Measurements from ENCODE around the gene KCNJ9.
"Not testable (repeated sequence)": the region's sequence is repeated elsewhere in the genome, so short reads cannot be mapped to it uniquely, and the experiment has no call there.

The KCNJ9 gene

DNA sequence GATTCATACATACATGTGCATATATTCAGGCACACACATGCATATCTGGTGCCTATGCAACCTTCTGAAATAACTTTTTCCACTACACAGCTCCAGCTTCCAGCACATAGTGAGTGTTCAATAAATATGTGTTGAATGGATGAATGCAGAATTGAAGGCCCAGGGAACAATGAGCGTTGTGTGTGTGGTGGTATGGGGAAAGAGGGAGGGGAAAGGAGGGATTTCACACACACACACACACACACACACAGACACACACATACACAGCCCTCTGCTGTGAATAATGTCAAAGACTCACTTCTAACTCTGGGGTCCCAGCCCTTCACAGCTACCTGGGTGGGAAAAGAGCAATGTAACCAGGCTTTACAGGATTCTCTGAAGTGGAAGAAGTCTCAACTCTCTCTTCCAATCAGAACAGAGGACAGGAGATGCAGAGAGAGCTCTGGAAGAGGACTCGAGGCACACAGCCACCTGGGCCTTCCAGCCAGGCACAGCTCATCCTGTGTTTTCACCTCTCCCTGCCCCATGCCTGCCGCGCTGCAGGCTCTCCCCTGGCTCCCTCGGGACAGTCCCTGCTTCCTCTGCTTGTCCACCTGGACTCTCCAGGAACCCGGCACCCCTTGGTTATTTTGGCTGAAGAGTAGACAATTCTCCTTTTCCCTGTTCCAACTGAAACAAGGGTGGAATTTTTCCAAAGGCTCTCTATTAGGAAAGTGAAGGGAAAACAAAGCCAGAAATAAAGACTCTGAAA lies 22.5 kb downstream of the KCNJ9 start:
- no peak for DNase-seq (ENCODE audit: low read depth in 2 of 2)

DNA sequence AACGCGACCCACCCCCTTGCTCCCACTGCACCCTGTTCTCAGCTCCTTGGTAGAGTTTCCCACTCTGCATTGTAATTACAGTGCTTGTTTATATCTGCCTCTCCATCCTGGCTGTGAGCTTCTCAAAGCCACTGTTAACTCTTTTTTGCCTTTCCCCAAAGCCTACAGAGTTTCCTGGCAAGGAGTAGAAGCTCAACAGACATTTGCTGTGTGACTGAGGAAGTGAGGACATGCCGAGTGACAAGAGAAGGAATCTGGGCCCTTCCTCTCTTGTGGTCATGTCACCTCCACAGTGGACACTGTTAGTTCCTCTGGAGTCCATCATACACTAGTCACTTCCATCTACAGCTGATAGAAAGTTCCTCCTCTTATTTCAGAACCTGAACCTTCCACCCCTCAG lies 23.1 kb downstream of the KCNJ9 start:
- no peak for DNase-seq (ENCODE audit: low read depth in 2 of 2)

DNA sequence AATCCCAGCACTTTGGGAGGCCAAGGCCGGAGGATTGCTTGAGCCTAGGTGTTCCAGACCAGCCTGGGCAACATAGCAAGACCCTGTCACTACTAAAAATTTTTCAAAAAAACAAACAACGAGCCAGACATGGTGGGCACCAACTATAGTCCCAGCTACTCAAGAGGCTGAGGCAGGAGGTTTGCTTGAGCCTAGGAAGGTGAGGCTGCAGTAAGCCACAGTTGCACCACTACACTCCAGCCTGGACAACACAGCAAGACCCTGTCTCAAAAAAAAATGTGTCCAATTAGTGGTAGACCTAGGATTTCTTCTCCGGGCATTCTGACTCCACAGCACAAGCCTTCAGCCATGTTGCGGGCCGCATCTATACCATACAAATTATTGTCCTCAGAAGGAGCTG lies 23.8 kb downstream of the KCNJ9 start:
- no peak for DNase-seq (ENCODE audit: low read depth in 2 of 2)

DNA sequence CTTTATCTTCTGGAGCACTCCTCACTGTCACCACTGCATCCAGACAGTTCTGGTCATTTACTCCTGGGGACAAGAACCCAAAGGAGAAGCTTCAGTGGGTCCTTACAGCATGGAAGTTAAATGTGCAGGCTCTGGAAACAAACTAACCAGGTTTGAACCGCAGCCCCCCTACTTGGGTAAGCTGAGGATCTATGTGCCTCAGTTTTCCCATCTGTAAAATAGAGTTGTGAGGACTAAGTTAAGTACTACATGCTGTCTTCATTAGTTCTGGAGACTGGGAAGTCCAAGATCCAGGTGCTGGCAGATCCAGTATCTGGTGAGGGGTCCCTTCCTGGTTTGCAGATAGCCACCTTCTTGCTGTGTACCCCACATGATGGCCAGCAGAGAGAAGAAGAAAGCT lies 26.2 kb downstream of the KCNJ9 start:
- DNase-seq (ENCODE audit: low read depth in 2 of 2), result no peak

DNA sequence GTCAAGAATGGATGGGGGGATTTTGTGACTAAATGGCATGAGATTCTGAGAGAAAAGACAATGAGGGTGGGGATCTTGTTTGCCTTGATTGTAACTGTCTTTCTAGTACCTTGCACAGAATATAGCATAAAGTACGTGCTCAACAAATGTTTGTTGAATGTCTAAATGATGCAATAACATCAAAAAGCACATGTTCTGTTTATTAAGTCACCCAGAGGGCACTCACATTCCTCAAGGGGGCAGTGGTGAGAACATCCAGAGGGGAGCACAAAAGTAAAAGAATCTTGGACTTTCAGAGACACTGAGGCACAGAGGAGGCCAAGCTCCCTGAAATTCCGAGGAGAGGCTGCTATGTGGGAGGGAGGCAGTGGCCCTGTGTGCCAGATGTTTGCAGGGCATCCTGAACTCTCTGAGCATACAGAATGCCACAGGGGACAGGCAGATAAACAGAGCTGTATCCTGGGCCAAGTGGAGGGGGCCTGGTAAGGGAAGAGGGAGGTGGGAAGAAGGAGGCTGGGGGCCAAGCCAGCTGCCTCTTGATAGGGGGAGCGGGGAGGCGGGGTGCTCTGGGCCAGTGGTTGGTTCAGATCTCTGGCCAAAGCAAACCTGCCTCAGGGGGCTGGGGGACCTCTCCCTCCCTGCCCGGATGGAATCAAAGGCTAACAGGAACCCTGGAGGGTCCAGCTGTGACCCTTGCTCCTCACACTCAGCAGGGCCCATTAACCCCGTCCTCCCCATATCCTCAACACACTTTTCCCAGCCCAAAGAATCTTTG lies 27.7 kb downstream of the KCNJ9 start:
- DNase-seq (ENCODE audit: low read depth in 2 of 2), result peak in 1 of 2 donors; percentile 27

DNA sequence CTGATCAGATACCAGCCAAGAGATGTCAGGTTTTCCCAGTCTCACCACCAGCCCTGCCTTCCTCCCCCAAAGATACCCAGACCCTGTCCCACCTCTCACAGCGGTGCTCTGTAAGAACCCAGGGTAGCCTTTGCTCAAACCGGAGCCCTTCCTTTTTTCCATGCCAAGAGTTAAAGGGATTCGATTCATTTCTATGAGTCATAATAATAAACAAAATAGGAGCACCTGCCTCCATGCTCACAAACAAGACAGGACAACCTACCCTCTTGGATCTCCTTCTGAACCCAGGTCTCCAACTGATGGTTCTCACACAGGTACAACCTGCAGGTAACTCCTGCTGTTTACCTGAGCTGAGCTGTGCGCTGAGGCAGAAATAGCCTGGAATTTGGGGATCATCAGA lies 28.3 kb downstream of the KCNJ9 start:
- DNase-seq (ENCODE audit: low read depth in 2 of 2), result no peak

DNA sequence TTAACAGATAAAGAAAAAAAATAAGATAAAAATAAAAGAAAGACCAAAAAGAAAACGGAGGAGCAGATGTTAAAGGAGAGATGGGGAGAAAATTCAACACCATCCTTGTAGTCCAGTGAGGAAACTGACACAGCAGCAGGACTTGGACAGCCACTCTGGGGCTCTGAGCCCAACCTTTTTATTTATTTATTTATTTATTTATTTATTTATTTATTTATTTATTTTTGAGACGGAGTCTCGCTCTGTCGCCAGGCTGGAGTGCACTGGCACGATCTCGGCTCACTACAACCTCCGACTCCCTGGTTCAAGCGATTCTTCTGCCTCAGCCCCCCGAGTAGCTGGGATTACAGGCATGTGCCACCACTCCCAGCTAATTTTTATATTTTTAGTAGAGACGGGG lies 30.1 kb downstream of the KCNJ9 start:
- not testable (repeated sequence) for DNase-seq (ENCODE audit: low read depth in 2 of 2)

DNA sequence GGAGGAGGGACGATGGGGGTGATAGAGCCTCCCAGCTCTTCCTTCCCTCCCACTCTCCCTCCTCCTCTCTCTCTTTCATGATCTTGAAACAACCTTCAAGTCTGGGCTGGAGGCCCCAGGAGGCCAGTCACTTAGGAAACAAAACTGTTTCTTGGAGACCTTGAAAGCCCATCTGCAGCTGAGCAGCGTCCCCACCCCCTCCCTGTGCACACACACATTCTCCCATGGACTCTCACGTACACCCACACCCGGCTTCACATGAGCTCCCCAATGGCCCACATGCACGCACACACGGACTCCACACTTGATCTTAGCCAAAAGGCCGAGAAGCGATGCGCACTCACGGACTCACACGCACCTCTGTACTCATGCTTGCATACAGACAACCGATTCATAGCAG lies 31.0 kb downstream of the KCNJ9 start:
- DNase-seq (ENCODE audit: low read depth in 2 of 2), result no peak

DNA sequence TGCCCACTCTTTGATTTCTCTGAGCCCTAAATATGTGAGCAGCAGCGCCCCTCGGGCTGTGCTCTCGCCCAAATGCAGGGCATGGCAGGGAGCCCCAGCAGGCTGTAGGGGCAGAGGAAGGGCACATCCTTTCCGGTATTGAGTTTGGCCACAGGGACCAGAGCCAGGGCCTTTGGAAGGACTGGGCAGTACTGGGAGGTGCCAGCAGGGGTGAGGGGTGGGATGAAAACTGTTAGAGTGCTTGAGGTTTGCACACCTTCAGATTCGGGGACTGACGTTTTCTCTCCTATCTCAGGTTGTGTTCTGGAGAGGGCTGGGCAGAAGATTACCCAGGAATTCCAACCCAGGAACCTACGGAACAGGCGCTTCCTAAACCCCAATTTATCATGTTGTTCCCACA lies 32.1 kb downstream of the KCNJ9 start:
- DNase-seq (ENCODE audit: low read depth in 2 of 2), result no peak

DNA sequence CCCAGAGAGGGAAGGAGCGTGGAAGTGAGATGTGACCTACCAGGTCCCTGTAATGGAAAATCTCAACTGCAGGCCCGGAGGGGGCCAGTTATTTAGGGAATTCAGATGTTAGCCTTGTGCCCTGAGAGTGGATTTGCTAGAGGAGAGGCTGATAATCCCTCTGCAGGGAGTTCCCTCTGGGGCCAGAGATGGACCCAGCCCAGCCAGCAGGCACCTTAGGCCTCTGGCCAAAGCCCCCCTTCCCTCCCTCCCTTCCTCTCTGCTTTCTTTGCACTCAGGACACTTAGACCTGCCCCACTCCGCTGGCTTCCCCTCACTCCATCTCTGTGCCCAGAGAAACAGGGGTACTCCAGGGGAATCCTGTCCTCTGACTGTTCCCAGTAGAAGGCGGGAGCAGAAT lies 32.7 kb downstream of the KCNJ9 start:
- DNase-seq (ENCODE audit: low read depth in 2 of 2), result no peak

DNA sequence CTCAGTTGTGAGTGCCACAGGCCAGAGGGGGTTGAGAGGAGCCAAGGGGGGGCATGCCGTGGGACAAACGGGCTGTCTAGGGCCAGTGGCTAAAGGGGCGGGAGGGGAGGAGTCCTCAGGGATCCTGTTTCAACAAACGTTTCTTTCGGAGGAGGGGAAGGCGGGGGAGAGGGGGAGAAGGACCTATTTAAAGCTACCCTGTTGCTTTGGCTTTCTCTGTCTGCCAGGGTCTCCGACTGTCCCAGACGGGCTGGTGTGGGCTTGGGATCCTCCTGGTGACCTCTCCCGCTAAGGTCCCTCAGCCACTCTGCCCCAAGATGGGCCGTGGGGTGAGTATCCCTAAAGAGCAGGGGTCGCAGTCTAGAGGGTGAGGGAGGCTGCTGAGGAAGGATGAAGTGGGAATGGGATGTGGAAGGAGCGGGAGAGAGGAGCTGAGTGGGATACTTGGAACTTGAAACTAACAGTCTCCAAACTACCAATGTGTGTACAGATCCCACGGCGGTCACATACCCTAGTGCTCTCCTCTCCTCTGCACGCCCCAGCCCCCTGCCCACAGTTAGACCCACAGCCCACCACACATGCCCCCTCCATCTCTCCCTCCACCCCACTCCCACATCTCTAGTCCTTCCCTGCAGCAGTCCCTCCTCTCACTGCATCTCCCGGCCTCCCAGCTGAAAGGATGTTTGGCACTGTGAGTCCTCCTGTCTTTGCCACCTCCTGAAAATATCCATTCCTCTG lies 34.4 kb downstream of the KCNJ9 start, which contains the start of gene ATP1A2:
Gene ATP1A2, plus strand, starts transcription at position 215 of the 738 bp plus-strand sequence. Its CDS starts 103 bp downstream, at position 318.
- DNase-seq (ENCODE audit: low read depth in 2 of 2), result no peak

DNA sequence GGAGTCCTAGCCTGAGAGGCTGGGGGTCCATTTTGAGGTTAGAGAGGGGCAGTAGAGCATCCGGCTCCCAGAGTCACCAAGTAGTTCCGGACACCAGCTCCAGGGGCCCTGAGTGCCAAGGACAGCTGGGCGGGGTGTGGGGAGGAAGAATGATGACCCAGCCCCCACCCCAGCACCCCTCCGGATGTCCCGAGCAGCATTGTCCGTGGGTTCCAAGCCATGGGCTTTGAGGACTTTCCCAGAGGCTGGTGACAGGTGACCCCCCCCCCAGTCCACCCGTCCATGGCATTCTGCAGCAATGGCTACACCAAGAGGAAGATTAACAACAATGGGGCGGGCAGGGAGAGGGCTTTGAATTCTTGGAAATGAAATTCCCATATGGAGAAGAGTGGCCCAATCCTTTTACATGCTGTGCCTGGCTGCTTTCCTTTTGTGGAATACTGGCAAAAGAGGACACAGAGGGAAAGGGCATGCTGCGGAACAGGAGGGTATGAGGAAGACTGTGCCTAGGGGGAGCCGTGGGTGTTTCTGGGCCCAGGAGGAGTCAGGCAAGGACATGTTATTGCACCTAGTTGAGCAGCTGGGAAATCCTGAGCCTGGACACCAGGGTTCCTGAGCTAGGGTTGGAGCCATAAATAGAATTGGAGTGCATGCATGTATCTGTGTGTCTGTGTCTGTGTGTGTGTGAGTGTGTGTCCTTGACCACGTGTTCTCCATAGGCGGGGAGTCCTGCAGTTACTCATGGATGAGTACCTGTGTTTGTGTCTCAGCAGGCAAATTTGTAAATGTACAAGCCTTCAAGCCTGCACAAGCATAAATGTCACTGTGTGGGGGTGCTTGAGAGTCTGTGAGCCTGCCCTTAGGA lies 35.2 kb downstream of the KCNJ9 start:
- no peak for DNase-seq (ENCODE audit: low read depth in 2 of 2)

DNA sequence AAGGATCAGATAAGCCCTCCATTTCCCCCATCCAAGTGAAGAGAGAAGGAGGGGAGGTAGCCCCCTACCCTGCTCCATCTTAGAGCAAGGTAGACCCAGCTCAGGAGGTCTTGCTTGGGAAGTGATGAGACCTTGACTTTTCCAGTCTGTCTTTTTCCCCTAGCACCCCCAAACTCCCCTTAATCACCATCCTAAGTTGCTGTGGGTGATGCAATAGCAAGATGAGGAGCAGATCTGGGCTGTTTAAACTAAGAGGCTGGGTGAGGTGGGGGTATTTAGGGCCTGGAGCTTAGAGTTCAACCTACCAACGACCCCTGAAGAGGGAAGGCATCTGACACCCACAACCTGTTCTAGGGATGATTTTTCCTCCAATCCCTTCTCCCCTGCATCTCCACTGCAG lies 36.0 kb downstream of the KCNJ9 start:
- DNase-seq (ENCODE audit: low read depth in 2 of 2), result no peak

DNA sequence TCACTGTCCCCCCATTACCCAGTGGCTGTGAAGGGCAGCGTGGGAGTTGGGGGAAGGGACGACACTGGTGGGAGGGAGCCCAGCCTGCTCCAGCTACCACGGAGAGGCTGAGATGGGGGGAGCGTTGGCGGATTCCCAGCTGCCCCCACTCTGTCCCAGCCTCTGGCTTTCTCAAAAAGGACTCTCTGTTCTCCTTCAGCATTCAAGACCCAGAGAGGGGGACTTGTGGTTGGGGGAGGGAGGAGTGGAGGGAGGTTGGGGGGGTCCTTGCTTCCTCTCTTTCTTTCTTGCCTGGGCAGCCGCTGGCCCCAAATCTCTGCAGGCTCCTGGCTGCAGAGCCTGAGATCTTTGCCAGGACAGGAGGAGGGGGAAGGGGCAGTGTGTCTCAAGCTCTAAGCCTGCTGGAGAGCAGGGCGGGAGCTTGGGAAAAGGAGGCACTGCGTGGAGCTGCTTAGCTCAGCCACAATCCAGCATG lies 36.4 kb downstream of the KCNJ9 start:
- DNase-seq (ENCODE audit: low read depth in 2 of 2), result no peak

DNA sequence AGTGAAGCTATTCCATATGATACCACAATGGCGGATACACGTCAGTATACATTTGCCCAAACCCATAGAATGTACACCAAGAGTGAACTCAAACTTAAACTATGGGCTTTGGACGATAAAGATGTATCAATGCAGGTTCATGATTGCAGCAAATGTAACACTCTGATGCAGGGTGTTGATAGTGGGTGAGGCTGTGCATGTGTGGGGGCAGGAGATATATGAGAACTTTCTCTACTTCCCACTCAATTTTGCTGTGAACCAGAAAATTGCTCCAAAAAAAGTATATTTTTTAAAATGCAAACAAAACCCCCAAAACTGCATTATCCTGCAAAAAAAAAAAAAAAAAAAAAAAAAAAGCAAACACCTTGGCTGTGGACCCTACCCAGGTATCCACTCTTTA lies 37.6 kb downstream of the KCNJ9 start:
- no peak for DNase-seq (ENCODE audit: low read depth in 2 of 2)

DNA sequence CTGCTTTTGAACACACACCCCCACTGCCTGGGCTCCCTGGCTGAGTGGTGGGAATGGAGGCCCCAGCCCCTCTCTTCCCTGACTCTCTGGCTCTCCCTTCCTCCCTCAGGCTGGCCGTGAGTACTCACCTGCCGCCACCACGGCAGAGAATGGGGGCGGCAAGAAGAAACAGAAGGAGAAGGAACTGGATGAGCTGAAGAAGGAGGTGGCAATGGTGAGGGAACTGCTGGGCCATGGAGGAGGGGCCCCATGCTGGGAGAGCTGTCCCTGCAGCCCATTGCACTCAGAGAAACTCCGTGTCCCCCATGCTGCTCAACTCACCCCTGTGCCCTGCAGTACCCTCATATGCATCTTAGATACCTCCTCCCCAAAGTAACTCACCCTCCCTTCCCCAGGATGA lies 39.5 kb downstream of the KCNJ9 start:
- no peak for DNase-seq (ENCODE audit: low read depth in 2 of 2)

DNA sequence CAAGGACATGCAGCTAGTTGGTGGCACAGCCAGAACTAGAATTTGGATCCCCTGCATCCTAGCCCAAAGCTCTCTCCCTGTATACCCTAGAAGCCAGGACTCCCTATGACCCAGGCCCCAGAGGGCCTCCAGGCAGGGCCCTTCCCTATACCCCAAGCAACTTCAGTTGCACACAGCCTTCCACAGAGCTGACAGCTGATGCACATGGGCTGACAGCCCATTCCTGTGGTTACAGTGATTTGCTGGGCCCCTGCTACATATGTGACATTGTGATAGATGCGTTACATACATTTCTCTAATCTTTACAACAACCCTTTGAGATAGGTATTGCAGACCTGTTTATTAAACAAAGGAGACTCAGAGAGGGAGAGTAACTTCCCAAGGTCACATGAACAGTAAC lies 40.0 kb downstream of the KCNJ9 start:
- no peak for DNase-seq (ENCODE audit: low read depth in 2 of 2)

DNA sequence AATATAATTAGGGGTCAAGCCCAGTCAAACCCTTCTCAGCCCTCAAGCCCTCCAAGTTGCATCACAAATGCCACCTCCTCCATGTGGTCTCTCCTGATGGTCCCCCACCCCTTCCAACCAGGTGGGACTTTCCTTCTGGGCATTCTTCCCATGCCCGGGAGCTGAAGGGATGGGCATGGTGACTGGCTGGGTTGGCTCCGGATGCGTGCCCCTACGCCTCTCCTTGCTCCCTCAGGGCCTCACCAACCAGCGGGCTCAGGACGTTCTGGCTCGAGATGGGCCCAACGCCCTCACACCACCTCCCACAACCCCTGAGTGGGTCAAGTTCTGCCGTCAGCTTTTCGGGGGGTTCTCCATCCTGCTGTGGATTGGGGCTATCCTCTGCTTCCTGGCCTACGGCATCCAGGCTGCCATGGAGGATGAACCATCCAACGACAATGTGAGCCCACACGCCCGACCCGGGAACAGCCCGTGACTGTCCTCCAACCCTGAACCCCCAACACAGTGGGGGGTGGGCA lies 41.7 kb downstream of the KCNJ9 start:
- DNase-seq (ENCODE audit: low read depth in 2 of 2), result no peak

DNA sequence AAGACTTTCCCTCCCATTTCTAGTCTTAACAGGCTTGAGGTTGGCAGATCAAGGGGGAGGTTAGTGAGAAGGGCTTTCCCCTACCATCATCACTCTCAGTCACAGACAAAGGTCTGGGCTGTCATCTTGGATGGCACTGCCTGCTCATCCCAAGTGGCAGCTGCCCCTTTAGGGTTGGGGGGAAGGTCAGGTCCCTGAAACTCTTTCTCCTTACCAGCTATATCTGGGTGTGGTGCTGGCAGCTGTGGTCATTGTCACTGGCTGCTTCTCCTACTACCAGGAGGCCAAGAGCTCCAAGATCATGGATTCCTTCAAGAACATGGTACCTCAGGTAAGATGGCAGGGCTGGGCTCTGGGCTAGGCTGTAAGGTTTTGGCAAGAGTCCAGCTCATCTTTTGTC lies 42.4 kb downstream of the KCNJ9 start:
- DNase-seq (ENCODE audit: low read depth in 2 of 2), result no peak

DNA sequence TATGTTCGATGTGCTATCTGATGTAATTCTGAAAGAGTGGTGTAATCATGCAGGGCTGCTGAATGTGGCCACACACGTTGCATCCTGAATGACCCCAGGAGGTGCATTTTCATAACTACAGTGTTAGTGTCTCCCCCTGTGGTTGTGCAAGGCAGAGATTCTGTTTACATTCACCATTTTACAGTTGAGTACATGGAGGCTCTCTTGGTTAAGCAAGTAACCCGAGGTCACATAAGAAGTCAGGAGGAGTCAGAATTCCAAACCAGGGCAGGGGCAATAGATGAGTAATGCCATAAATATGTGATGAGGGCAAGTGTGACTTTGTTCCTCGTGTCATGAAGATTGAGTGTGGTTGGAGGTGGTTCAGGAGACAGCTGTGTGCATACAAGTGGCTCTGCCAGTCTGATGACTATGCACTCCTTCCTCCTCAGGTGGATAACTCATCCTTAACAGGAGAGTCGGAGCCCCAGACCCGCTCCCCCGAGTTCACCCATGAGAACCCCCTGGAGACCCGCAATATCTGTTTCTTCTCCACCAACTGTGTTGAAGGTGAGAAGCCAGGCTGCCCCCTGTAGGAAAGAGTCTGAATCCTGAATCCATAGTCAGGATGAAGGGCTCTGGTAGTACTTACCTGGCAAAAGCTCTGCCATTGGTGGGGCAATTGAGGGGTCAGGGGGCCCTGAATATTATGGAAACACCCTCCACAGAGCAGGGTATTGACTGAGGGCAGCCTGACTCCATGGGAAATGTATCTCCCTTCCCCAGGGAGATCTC lies 43.6 kb downstream of the KCNJ9 start:
- no peak for DNase-seq (ENCODE audit: low read depth in 2 of 2)
